SK-N-MC (cell line): ENCODE measurements around the gene GRIN3A.

ENCODE experiments used
- EZH2 ChIP-seq: fragments of 200-600 bp; sonication (generic); IDR thresholded peaks from one replicate; pipeline ENCODE4 v1.6.1; 2017; ENCODE audit warnings: antibody characterized with exemption
- FOXP2 ChIP-seq: optimal IDR thresholded peaks from 2 replicates; pipeline ENCODE3; 2011; ENCODE audit warnings: mild to moderate bottlenecking, moderate library complexity; ENCODE audit not compliant: insufficient read depth; ENCODE audit errors: extremely low read length, control extremely low read depth
- POLR2AphosphoS5 ChIP-seq: IDR thresholded peaks from 2 replicates; pipeline ENCODE4 v1.6.1; 2012; ENCODE audit warnings: mild to moderate bottlenecking, low read depth, low read length, borderline replicate concordance

DNA sequence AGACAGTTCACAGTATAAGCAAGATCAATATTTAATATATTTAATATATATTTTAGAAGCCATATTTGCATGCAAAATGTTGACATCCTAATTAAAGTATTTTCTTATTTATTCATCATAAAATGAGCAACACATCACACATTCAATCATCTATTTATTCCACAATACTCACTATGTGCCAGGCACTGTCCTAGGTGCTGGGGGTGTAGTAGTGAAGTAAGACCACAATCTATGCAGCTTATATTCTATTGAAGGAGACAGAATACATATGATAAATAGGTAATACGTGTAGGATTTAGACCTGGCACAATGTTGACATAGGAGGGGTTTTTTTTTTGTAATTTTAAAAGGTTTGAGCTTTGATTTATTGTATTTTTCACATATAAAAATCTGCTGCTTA lies 63.1 kb downstream of the GRIN3A start:
- no peak for TF ChIP-seq POLR2AphosphoS5
- no peak for TF ChIP-seq EZH2
- TF ChIP-seq FOXP2, result no peak
